AG04450 (cell line): ENCODE results near the gene SLC1A7. TPM values are rescaled to one million over a fixed set of nuclear protein-coding genes. Genes with fewer than 3 reads are reported as not detected.

Experiments
- CTCF ChIA-PET: fragments of 300-600, 350-600 bp; formaldehyde crosslinking; extraction: SDS; loops from one replicate; lab custom pipeline; 2022; ENCODE audit warnings: antibody characterized with exemption, inconsistent platforms; lab: Charles Lee
- POLR2A ChIA-PET: fragments of 350-600 bp; formaldehyde crosslinking; extraction: SDS; loops from one replicate; lab custom pipeline; 2021; ENCODE audit warnings: antibody characterized with exemption, inconsistent platforms; lab: Yijun Ruan, JAX
- DNase-seq: peaks from one replicate; pipeline ENCODE4 v3.0.0-alpha.2; 2011; ENCODE audit warnings: low read depth, low spot score
- H3K27ac ChIP-seq: one replicate; pipeline ENCODE4 v1.5.1; 2012; ENCODE audit warnings: low read depth, low read length, control low read depth
- H3K27me3 ChIP-seq: one replicate; pipeline ENCODE4 v1.6.0; 2012; ENCODE audit warnings: low read length; ENCODE audit not compliant: control insufficient read depth, insufficient read depth
- H3K4me3 ChIP-seq: 2 replicates; pipeline ENCODE4 v1.5.1; 2011; ENCODE audit warnings: mild to moderate bottlenecking, low read depth, low read length, control low read depth
- H3K9me3 ChIP-seq: 2 replicates; pipeline ENCODE4 v1.5.1; 2012; ENCODE audit warnings: low read length; ENCODE audit not compliant: control insufficient read depth, insufficient read depth
- CTCF ChIP-seq: IDR thresholded peaks from 2 replicates; pipeline ENCODE4 v1.5.1; 2011; ENCODE audit warnings: low read depth, low read length, control low read depth, inconsistent platforms
- polyA plus RNA-seq: library from polyadenylated mRNA; depleted of rRNA; stranded (reverse); fragments of >200 nt; gene quantifications from 2 replicates; pipeline ENCODE4 v1.2.3, GENCODE V29; 2011

Gene SLC1A7
- polyA plus RNA-seq, 1 experiment: 0.11 TPM

- CTCF ChIA-PET: no interaction called here
- Histone ChIP-seq H3K9me3 (peaks cover 4% of the 10 kb centered on the region; the same call in 1 of the 2 replicates), H3K27me3 (peaks cover 4% of the 10 kb centered on the region), H3K4me3 (no peak overlapping the region), H3K27ac (no peak overlapping the region)
- DNase-seq: no peak
- no peak for TF ChIP-seq CTCF
- POLR2A ChIA-PET: no interaction called here
Measured at GRCh38 chr1:53065391-53065790, 77.0 kb downstream of the SLC1A7 start.

GRCh38 chr1:53063744-53064515, 78.5 kb downstream of the SLC1A7 start:
- no peak for TF ChIP-seq CTCF
- peaks cover 4% of the 10 kb centered on the region; the same call in 1 of the 2 replicates for H3K9me3 ChIP-seq
- no peak overlapping the region for H3K27ac ChIP-seq
- no peak for DNase-seq
- H3K4me3 ChIP-seq: no peak overlapping the region
- H3K27me3 ChIP-seq: peaks cover 4% of the 10 kb centered on the region
- ChIA-PET POLR2A (no interaction called here), CTCF (no interaction called here)

DNA sequence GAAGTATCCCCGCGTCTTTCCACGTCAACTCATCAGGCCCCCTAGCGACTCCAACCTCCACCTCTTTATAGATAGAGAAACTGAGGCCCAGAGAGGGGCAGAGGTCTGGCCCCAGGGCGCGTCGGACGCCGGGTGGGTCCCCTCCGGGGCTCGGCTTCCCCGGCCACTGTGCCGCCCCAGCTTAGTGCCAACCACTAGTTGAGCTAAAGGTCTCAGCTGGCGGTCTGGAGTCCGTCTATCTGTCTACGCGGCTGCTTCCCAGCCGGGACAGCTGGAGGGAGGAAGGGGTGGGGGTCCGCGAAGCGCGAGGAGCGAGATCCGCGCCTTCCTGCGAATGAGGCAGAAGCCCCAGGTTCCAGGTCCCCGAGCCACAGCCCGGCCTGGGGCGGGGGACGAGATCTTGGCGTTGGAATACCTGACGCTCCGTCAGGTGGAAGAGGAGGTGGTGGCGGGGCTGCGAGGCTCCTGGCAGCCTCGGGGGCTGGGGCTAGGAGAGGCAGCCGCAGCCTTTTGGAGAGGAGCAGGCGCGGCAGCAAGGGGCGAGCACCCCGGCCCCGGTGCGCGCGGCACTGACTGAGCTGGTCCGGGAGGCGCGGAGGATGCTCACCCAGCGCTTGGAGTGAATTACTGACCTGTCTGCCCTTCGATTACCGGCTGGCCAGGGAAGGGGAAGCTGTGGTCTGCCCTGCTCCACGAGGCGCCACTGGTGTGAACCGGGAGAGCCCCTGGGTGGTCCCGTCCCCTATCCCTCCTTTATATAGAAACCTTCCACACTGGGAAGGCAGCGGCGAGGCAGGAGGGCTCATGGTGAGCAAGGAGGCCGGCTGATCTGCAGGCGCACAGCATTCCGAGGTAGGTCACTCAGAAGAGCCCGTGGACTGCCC, 79.5 kb downstream of the SLC1A7 start:
- H3K27ac ChIP-seq: no peak overlapping the region
- no peak for DNase-seq
- peak overlapping the region; percentile 74 for H3K4me3 ChIP-seq
- H3K27me3 ChIP-seq: peaks cover 4% of the 10 kb centered on the region
- peaks cover 4% of the 10 kb centered on the region; the same call in 1 of the 2 replicates for H3K9me3 ChIP-seq
- POLR2A ChIA-PET: interaction anchor here (0.7 to 1.1 kb wide), 3 partner anchors 20 to 142 kb away, joined by 3 to 4 read pairs (median 3); partner anchors contain the start of gene ECHDC2
- CTCF ChIA-PET: interaction anchor here (0.6 kb wide), 1 partner anchor 202 kb away, joined by 6 read pairs; no protein-coding TSS in a partner anchor
- no peak; the same call in 1 of the 2 replicates for TF ChIP-seq CTCF

DNA sequence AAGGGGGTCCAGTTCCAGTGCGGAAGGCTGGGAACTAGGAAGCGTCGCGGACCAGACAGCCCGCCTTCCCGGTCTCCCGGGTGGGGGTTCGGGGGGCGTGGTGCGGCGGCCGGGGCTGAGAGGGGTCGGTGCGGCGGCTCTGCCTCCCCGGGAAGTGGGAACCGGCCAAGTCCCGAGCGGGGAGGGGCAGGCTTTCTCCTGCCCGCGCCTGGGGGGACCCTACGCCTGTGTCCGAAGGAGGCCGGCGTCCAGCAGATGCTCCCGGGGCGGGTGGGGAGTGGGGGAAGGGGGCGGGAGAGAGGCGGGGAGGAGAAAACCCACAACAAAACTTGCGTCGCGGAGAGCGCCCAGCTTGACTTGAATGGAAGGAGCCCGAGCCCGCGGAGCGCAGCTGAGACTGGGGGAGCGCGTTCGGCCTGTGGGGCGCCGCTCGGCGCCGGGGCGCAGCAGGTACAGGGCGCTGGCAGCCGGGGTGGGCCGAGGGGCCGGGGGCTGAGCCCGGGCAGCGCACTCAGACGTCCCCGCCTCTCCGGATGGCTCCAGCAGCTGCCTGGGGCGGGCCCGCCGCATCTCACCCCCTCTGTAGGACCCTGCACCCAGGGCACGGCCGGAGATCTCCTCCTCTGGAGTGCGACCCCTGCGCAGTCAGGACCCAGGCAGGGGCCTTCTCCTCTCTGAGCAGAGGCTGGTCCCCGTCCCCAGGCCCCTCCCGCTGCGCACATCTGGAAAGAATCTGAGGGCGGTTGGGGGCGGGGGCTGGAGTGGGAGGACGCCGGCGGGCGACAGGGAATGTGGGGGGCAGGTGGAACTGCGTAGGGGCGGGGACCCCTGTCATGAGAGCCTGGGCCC, 80.4 kb downstream of the SLC1A7 start, which contains the start of gene PODN:
PODN (plus strand) TSS at position 355 of the 849 bp plus-strand sequence. CDS start 7,643 bp downstream, outside the sequence.
- ChIA-PET POLR2A (interaction anchor here (1.1 to 2.0 kb wide), 3 partner anchors 14 to 141 kb away, joined by 3 to 5 read pairs (median 4); partner anchors contain the start of gene ECHDC2), CTCF (interaction anchor here (0.6 kb wide), 1 partner anchor 201 kb away, joined by 6 read pairs; no protein-coding TSS in a partner anchor)
- Histone ChIP-seq H3K27ac (no peak within 1 kb of the TSS), H3K4me3 (peak within 1 kb of the TSS; percentile 74), H3K27me3 (peaks cover 4% of the 10 kb centered on the region), H3K9me3 (peaks cover 4% of the 10 kb centered on the region; the same call in 1 of the 2 replicates)
- TF ChIP-seq CTCF: no peak
- DNase-seq: no peak
